Fibroblast of lung (primary cell): Measurements from ENCODE around the gene GPAT2.
"Not testable (repeated sequence)": the region's sequence is repeated elsewhere in the genome, so short reads cannot be mapped to it uniquely, and the experiment has no call there.

ENCODE experiments used
- EZH2 ChIP-seq: IDR thresholded peaks from 2 replicates; pipeline ENCODE4 v1.5.1; 2012; ENCODE audit warnings: low read length, control low read depth, mild to moderate bottlenecking; ENCODE audit errors: missing control alignments
- TF ChIP-seq, protein P1 (sequence below), 2 donors: IDR thresholded peaks in 1 of 2; conservative IDR thresholded peaks in 1 of 2; 1 replicate in 1 of 2; 2 replicates in 1 of 2; pipeline ENCODE4 v1.5.1; 2011 to 2012; ENCODE audit warnings: low read length in 2 of 2, control low read depth in 1 of 2, inconsistent platforms in 1 of 2, low read depth in 1 of 2, mild to moderate bottlenecking in 1 of 2

DNA sequence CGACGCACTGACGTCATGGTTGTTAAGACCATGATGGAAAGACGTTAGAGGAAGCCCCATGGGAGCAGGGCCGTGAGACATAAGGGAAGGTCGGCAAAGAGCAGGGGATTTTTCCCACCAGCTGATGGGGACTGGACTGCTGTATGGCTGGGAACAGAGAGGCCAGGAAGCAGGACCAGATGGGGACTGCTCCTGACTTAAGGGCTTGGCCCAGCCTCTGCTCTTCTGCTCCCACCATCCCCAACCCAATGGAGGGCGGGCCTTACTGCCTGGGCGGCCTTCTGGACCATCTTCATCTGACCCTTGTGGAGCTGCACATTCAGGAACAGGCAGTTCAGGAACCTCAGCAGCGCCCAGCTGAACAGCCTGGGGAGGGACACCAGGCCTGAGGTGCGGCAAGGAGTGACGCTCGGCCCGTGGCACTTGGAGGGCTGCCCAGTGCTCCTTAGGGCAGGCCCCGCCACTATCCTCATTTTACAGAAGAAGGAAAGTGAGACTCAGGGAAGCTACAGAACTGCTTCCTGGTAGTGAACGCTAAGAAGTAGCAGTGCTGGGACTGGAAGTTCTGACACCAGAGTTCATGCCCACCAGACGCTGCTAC lies 6.9 kb downstream of the GPAT2 start:
- TF ChIP-seq, protein P1, sequence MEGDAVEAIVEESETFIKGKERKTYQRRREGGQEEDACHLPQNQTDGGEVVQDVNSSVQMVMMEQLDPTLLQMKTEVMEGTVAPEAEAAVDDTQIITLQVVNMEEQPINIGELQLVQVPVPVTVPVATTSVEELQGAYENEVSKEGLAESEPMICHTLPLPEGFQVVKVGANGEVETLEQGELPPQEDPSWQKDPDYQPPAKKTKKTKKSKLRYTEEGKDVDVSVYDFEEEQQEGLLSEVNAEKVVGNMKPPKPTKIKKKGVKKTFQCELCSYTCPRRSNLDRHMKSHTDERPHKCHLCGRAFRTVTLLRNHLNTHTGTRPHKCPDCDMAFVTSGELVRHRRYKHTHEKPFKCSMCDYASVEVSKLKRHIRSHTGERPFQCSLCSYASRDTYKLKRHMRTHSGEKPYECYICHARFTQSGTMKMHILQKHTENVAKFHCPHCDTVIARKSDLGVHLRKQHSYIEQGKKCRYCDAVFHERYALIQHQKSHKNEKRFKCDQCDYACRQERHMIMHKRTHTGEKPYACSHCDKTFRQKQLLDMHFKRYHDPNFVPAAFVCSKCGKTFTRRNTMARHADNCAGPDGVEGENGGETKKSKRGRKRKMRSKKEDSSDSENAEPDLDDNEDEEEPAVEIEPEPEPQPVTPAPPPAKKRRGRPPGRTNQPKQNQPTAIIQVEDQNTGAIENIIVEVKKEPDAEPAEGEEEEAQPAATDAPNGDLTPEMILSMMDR (conservative IDR thresholded peaks at IDR 0.05 in 1 of 2, IDR thresholded peaks at IDR 0.05 in 1 of 2; ENCODE audit: low read depth in 1 of 2, low read length in 2 of 2): not testable (repeated sequence)
- TF ChIP-seq EZH2: not testable (repeated sequence)
